Endothelial cell of umbilical vein (primary cell): Measurements from ENCODE around the gene SLC12A9. TPM values are rescaled to one million over a fixed set of nuclear protein-coding genes. Genes with fewer than 3 reads are reported as not detected.
A peak's percentile ranks its signal among the peaks of the same experiment; 100 is the strongest.

Source experiments
- BruUV-seq: library from RNA; stranded (reverse); fragments of 400-500 nt; replicated peaks from 2 replicates; lab custom pipeline; 2021; lab: Mats Ljungman, UMichigan
- CTCF ChIA-PET: fragments of 300-600, 350-600 bp; sonication (Branson Sonifier 250); formaldehyde crosslinking; loops from one replicate; lab custom pipeline; 2021; ENCODE audit warnings: antibody characterized with exemption, inconsistent platforms; lab: Charles Lee
- POLR2A ChIA-PET: fragments of 300-600, 350-600 bp; sonication (Branson Sonifier 250); formaldehyde crosslinking; loops from one replicate; lab custom pipeline; 2021; ENCODE audit warnings: antibody characterized with exemption, inconsistent platforms; lab: Charles Lee
- DNase-seq: peaks from one replicate; pipeline ENCODE4 v3.0.0-alpha.2; 2011; ENCODE audit warnings: low read depth, low spot score
- FAIRE-seq: peaks from 2 replicates; lab custom pipeline; 2011; peaks lifted over from hg19 to GRCh38; lab: Jason Lieb, UNC
- H2AFZ ChIP-seq: 2 replicates; pipeline ENCODE4 v1.6.0; 2012; ENCODE audit warnings: low read depth, low read length, control low read depth, inconsistent platforms
- H3K27ac ChIP-seq: 2 replicates; pipeline ENCODE4 v1.5.1; 2011; ENCODE audit warnings: low read depth, mild to moderate bottlenecking, control low read depth, low read length, moderate library complexity; ENCODE audit not compliant: insufficient read depth
- H3K27me3 ChIP-seq, 2 experiments: 2 replicates each; pipeline versions ENCODE4 v1.6.0 to v1.6.1; 2011; ENCODE audit warnings: low read length in 2 of 2, mixed read lengths in 1 of 2; ENCODE audit not compliant: control insufficient read depth in 2 of 2, insufficient read depth in 2 of 2
- H3K36me3 ChIP-seq, 2 experiments: 2 replicates in 1 of 2; 3 replicates in 1 of 2; pipeline ENCODE4 v1.5.1; 2011; ENCODE audit warnings: low read length in 2 of 2, mild to moderate bottlenecking in 1 of 2, moderate library complexity in 1 of 2; ENCODE audit not compliant: control insufficient read depth in 2 of 2, insufficient read depth in 2 of 2; ENCODE audit errors: extremely low read depth in 1 of 2
- H3K4me1 ChIP-seq: 3 replicates; pipeline ENCODE4 v1.5.1; 2011; ENCODE audit warnings: mild to moderate bottlenecking, low read length; ENCODE audit not compliant: control insufficient read depth, insufficient read depth; ENCODE audit errors: extremely low read depth
- H3K4me2 ChIP-seq: 2 replicates; pipeline ENCODE4 v1.6.1; 2011; ENCODE audit warnings: low read length, control low read depth, mixed read lengths; ENCODE audit not compliant: insufficient read depth
- H3K4me3 ChIP-seq, 3 experiments: fragments of 200-600 bp in 1 of 3; sonication (generic), shearing (Covaris generic) in 1 of 3; replicated peaks in 1 of 3; 2 replicates each; pipeline ENCODE4 v1.5.1; 2011 to 2016; ENCODE audit warnings: control low read depth in 3 of 3, low read length in 3 of 3, mild to moderate bottlenecking in 2 of 3, inconsistent platforms in 1 of 3, low read depth in 1 of 3, moderate library complexity in 1 of 3; ENCODE audit not compliant: insufficient read depth in 1 of 3
- H3K79me2 ChIP-seq: 2 replicates; pipeline ENCODE4 v1.6.0; 2012; ENCODE audit warnings: low read length, inconsistent platforms; ENCODE audit not compliant: control insufficient read depth, insufficient read depth
- H3K9ac ChIP-seq: replicated peaks from 2 replicates; pipeline ENCODE3; 2011; ENCODE audit warnings: low read length, control low read depth; ENCODE audit not compliant: insufficient read depth; ENCODE audit errors: extremely low read depth
- H3K9me1 ChIP-seq: replicated peaks from 3 replicates; pipeline ENCODE4 v1.6.0; 2011; ENCODE audit warnings: mild to moderate bottlenecking, low read length; ENCODE audit not compliant: control insufficient read depth, insufficient read depth; ENCODE audit errors: extremely low read depth
- H3K9me3 ChIP-seq: replicated peaks from 2 replicates; pipeline ENCODE4 v1.5.1; 2012; ENCODE audit warnings: low read length, inconsistent platforms; ENCODE audit not compliant: control insufficient read depth, insufficient read depth
- H4K20me1 ChIP-seq: replicated peaks from 2 replicates; pipeline ENCODE3; 2011; ENCODE audit warnings: mild to moderate bottlenecking, low read length; ENCODE audit not compliant: control insufficient read depth, insufficient read depth; ENCODE audit errors: extremely low read depth
- EZH2 ChIP-seq: IDR thresholded peaks from 2 replicates; pipeline ENCODE4 v1.6.1; 2012; ENCODE audit warnings: borderline replicate concordance, low read depth, mild to moderate bottlenecking, moderate library complexity, low read length, inconsistent platforms; ENCODE audit not compliant: severe bottlenecking
- FOS ChIP-seq: IDR thresholded peaks from 2 replicates; pipeline ENCODE4 v1.6.1; 2011; ENCODE audit warnings: mild to moderate bottlenecking, low read length, moderate library complexity, borderline replicate concordance; ENCODE audit not compliant: insufficient read depth
- GATA2 ChIP-seq: IDR thresholded peaks from 2 replicates; pipeline ENCODE4 v1.7.0; 2011; ENCODE audit warnings: low read depth, mild to moderate bottlenecking, moderate library complexity, mixed read lengths, low read length; ENCODE audit not compliant: insufficient read length, insufficient read depth
- JUN ChIP-seq: IDR thresholded peaks from 2 replicates; pipeline ENCODE4 v1.6.1; 2011; ENCODE audit warnings: borderline replicate concordance, low read depth; ENCODE audit not compliant: insufficient read length, insufficient read depth
- MYC ChIP-seq: IDR thresholded peaks from one replicate; pipeline ENCODE4 v1.6.1; 2011; ENCODE audit warnings: mild to moderate bottlenecking, low read depth, low read length
- POLR2A ChIP-seq: IDR thresholded peaks from 2 replicates; pipeline ENCODE4 v1.6.1; 2012; ENCODE audit warnings: low read depth, mild to moderate bottlenecking, control low read depth, low read length
- POLR2AphosphoS5 ChIP-seq: IDR thresholded peaks from 2 replicates; pipeline ENCODE4 v1.6.1; 2012; ENCODE audit warnings: low read depth, mild to moderate bottlenecking, control low read depth, low read length, moderate library complexity; ENCODE audit not compliant: insufficient read depth
- dilution Hi-C: fragments of 300-500 bp; cut with MboI; formaldehyde crosslinking; loops from one replicate; pipeline ENCODE4 v1.15.0; 2019; ENCODE audit warnings: low sequenced_read_pairs; ENCODE audit not compliant: extremely low pct_ligation_motif_present
- intact Hi-C: fragments of 100-400 bp; cut with micrococcal nuclease; formaldehyde crosslinking; loops from one replicate; pipeline ENCODE4 v1.10.0; 2022
- polyA plus RNA-seq, 4 experiments: library from polyadenylated mRNA; depleted of rRNA in 3 of 4; stranded (reverse) in 3 of 4; unstranded in 1 of 4; fragments of >200 nt; gene quantifications; 2 replicates each; pipeline versions ENCODE4 v1.2.1 to v1.2.3, GENCODE V29; 2011 to 2012; ENCODE audit warnings: missing spikeins in 1 of 4
- total RNA-seq: library from RNA; stranded (reverse); gene quantifications from 2 replicates; pipeline ENCODE4 v1.2.3, GENCODE V29; 2021
- TF ChIP-seq, protein P1 (sequence below): IDR thresholded peaks from 2 replicates; pipeline ENCODE4 v1.6.1; 2011; ENCODE audit not compliant: insufficient read depth, insufficient read length
- TF ChIP-seq, protein P2 (sequence below), 2 donors: IDR thresholded peaks; 1 replicate in 1 of 2; 2 replicates in 1 of 2; pipeline ENCODE4 v1.5.1; 2011; ENCODE audit warnings: low read length in 2 of 2, mild to moderate bottlenecking in 2 of 2, moderate library complexity in 2 of 2, control low read depth in 1 of 2, inconsistent platforms in 1 of 2, low read depth in 1 of 2; ENCODE audit not compliant: insufficient read depth in 1 of 2; ENCODE audit errors: extremely low read depth in 1 of 2

Gene SLC12A9
- total and polyA plus RNA-seq, 2 donors (not counting 3 experiments of a cell fraction or from before 2014, with no cell fraction given), result 35.0 to 37.0 TPM

DNA sequence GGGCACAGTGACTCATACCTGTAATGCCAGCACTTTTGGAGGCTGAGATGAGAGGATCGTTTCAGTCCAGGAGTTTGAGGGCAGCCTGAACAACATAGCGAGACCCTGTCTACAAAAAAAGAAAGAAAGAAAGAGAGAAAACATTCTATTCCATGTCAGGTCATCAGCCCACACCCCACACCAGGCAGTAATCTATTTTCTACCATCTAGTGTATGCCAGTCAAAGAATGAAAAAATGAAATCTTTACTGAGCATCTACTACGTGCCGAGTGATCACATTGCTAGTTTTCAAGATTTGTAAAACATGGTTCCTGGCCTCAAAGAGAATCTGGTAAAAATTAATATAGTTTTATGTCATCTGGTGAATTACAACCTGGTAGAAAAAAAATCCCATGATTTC lies 22.1 kb upstream of the SLC12A9 start:
- intact Hi-C loops, result no loop called here
- Histone ChIP-seq H3K79me2 (peaks cover 18% of the 10 kb centered on the region), H2AFZ (no peak overlapping the region), H3K4me1 (peaks cover 10% of the 10 kb centered on the region), H3K9me1 (no peaks in the 10 kb centered on the region), H3K4me2 (no peak overlapping the region), H3K9me3 (no peaks in the 10 kb centered on the region), H3K27me3 (no peaks in the 10 kb centered on the region), H4K20me1 (no peaks in the 10 kb centered on the region), H3K9ac (no peak overlapping the region), H3K27ac (peak overlapping the region; percentile 19), H3K4me3 (no peak overlapping the region), H3K36me3 (no peaks in the 10 kb centered on the region)
- no peak for FAIRE-seq
- ChIA-PET CTCF (no interaction called here), POLR2A (no interaction called here)
- TF ChIP-seq GATA2 (no peak), JUN (no peak), POLR2AphosphoS5 (no peak), FOS (no peak), EZH2 (no peak), MYC (no peak), POLR2A (no peak)
- TF ChIP-seq, protein P1, sequence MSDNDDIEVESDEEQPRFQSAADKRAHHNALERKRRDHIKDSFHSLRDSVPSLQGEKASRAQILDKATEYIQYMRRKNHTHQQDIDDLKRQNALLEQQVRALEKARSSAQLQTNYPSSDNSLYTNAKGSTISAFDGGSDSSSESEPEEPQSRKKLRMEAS, result no peak
- TF ChIP-seq, protein P2, sequence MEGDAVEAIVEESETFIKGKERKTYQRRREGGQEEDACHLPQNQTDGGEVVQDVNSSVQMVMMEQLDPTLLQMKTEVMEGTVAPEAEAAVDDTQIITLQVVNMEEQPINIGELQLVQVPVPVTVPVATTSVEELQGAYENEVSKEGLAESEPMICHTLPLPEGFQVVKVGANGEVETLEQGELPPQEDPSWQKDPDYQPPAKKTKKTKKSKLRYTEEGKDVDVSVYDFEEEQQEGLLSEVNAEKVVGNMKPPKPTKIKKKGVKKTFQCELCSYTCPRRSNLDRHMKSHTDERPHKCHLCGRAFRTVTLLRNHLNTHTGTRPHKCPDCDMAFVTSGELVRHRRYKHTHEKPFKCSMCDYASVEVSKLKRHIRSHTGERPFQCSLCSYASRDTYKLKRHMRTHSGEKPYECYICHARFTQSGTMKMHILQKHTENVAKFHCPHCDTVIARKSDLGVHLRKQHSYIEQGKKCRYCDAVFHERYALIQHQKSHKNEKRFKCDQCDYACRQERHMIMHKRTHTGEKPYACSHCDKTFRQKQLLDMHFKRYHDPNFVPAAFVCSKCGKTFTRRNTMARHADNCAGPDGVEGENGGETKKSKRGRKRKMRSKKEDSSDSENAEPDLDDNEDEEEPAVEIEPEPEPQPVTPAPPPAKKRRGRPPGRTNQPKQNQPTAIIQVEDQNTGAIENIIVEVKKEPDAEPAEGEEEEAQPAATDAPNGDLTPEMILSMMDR (IDR thresholded peaks at IDR 0.05; ENCODE audit: extremely low read depth in 1 of 2, insufficient read depth in 1 of 2, low read depth in 1 of 2, low read length in 2 of 2), result no peak
- no peak for DNase-seq
- dilution Hi-C loops, result loop anchor here (25.0 kb wide), 1 partner anchor 118 kb away; the partner anchor contains the start of genes EPO and POP7
- no TSS peak for BruUV-seq
